OCI-LY1 (cell line): ENCODE results near the gene COX10.

Source experiments
- H2AFZ ChIP-seq: fragments of 200-600 bp; sonication (generic), shearing (Covaris generic); 2 replicates; pipeline ENCODE4 v1.6.0; 2014; ENCODE audit warnings: antibody characterized with exemption, mild to moderate bottlenecking, low read length
- H3F3A ChIP-seq: fragments of 200-600 bp; sonication (generic), shearing (Covaris generic); 2 replicates; pipeline ENCODE4 v1.6.0; 2014; ENCODE audit warnings: mild to moderate bottlenecking, antibody characterized with exemption, low read length, moderate library complexity; ENCODE audit not compliant: insufficient read depth
- H3K27ac ChIP-seq: fragments of 200-600 bp; sonication (generic); 2 replicates; pipeline ENCODE4 v1.5.1; 2014; ENCODE audit warnings: low read length, mixed run types, mild to moderate bottlenecking, low read depth; ENCODE audit not compliant: poor library complexity, severe bottlenecking
- H3K27me3 ChIP-seq: fragments of 200-600 bp; sonication (generic); 2 replicates; pipeline ENCODE4 v1.6.0; 2014; ENCODE audit warnings: antibody characterized with exemption, mild to moderate bottlenecking, low read length, moderate library complexity; ENCODE audit not compliant: insufficient read depth
- H3K36me3 ChIP-seq: fragments of 200-600 bp; sonication (generic); 2 replicates; pipeline ENCODE4 v1.6.1; 2014; ENCODE audit warnings: mild to moderate bottlenecking, antibody characterized with exemption, low read length, moderate library complexity, mixed read lengths; ENCODE audit not compliant: insufficient read depth
- H3K4me1 ChIP-seq: fragments of 200-600 bp; sonication (generic); 2 replicates; pipeline ENCODE4 v1.5.1; 2014; ENCODE audit warnings: mild to moderate bottlenecking, low read length, moderate library complexity; ENCODE audit not compliant: insufficient read depth, severe bottlenecking
- H3K4me2 ChIP-seq: fragments of 200-600 bp; sonication (generic), shearing (Covaris generic); 2 replicates; pipeline ENCODE4 v1.6.1; 2014; ENCODE audit warnings: low read length
- H3K4me3 ChIP-seq: fragments of 200-600 bp; sonication (generic); 2 replicates; pipeline ENCODE4 v1.5.1; 2014; ENCODE audit warnings: low read length, low read depth, mild to moderate bottlenecking, mixed read lengths; ENCODE audit not compliant: poor library complexity, severe bottlenecking
- H3K79me2 ChIP-seq: fragments of 200-600 bp; shearing (Covaris generic); 2 replicates; pipeline ENCODE4 v1.6.1; 2016; ENCODE audit warnings: mixed run types, low read length, mixed read lengths; ENCODE audit not compliant: insufficient read depth
- H3K9ac ChIP-seq: fragments of 200-600 bp; sonication (generic), shearing (Covaris generic); 2 replicates; pipeline ENCODE4 v1.6.1; 2014; ENCODE audit warnings: mild to moderate bottlenecking, low read length, mixed read lengths
- H3K9me2 ChIP-seq: fragments of 200-600 bp; sonication (generic), shearing (Covaris generic); 2 replicates; pipeline ENCODE4 v1.6.1; 2014; ENCODE audit warnings: low read depth, mild to moderate bottlenecking, low read length, mixed read lengths
- H3K9me3 ChIP-seq: fragments of 200-600 bp; shearing (Covaris generic); 2 replicates; pipeline ENCODE4 v1.6.1; 2014; ENCODE audit warnings: low read length, mixed read lengths
- H4K20me1 ChIP-seq: fragments of 200-600 bp; sonication (generic), shearing (Covaris generic); 2 replicates; pipeline ENCODE4 v1.6.0; 2016; ENCODE audit warnings: mild to moderate bottlenecking, low read length; ENCODE audit not compliant: insufficient read depth
- CTCF ChIP-seq: fragments of 200-600 bp; sonication (generic), shearing (Covaris generic); IDR thresholded peaks from 2 replicates; pipeline ENCODE4 v1.5.1; 2017; ENCODE audit warnings: mild to moderate bottlenecking, antibody characterized with exemption, low read length, moderate library complexity, mixed read lengths
- EZH2 ChIP-seq: fragments of 200-600 bp; sonication (generic), shearing (Covaris generic); IDR thresholded peaks from 2 replicates; pipeline ENCODE4 v1.8.0; 2017; ENCODE audit warnings: borderline replicate concordance, mixed run types, mild to moderate bottlenecking, antibody characterized with exemption, low read length, moderate library complexity, mixed read lengths

The COX10 gene

GRCh38 chr17:14205992-14206461, 136.7 kb downstream of the COX10 start:
- no peaks in the 10 kb centered on the region for H3K9me2 ChIP-seq
- H3K4me1 ChIP-seq = no peaks in the 10 kb centered on the region

GRCh38 chr17:14206891-14207290, 137.6 kb downstream of the COX10 start:
- H3K9me2 ChIP-seq = no peaks in the 10 kb centered on the region
- no peak for TF ChIP-seq EZH2
- no peak for TF ChIP-seq CTCF
- H3K9me3 ChIP-seq = no peaks in the 10 kb centered on the region
- no peaks in the 10 kb centered on the region for H3F3A ChIP-seq
- no peak overlapping the region for H3K9ac ChIP-seq
- no peaks in the 10 kb centered on the region for H3K79me2 ChIP-seq
- H3K4me1 ChIP-seq = no peaks in the 10 kb centered on the region
- no peak overlapping the region for H3K4me3 ChIP-seq
- no peak overlapping the region for H2AFZ ChIP-seq
- peaks cover 17% of the 10 kb centered on the region for H3K36me3 ChIP-seq
- no peak overlapping the region for H3K27ac ChIP-seq
- no peaks in the 10 kb centered on the region for H4K20me1 ChIP-seq
- no peaks in the 10 kb centered on the region for H3K27me3 ChIP-seq
- no peak overlapping the region for H3K4me2 ChIP-seq

More at GRCh38 chr17:14205992-14206461, 136.7 kb downstream of the COX10 start:
- TF ChIP-seq EZH2 (no peak), CTCF (no peak)
- H3K27me3 ChIP-seq = no peaks in the 10 kb centered on the region
- no peaks in the 10 kb centered on the region for H3K79me2 ChIP-seq
- no peak overlapping the region for H3K4me2 ChIP-seq
- H2AFZ ChIP-seq = no peak overlapping the region
- H3K36me3 ChIP-seq = peaks cover 17% of the 10 kb centered on the region
- no peaks in the 10 kb centered on the region for H3F3A ChIP-seq
- no peak overlapping the region for H3K9ac ChIP-seq
- no peak overlapping the region for H3K4me3 ChIP-seq
- no peak overlapping the region for H3K27ac ChIP-seq
- H3K9me3 ChIP-seq = no peaks in the 10 kb centered on the region
- no peaks in the 10 kb centered on the region for H4K20me1 ChIP-seq

GRCh38 chr17:14207791-14208190, 138.5 kb downstream of the COX10 start:
- Histone ChIP-seq H3F3A (no peaks in the 10 kb centered on the region), H3K4me3 (no peak overlapping the region), H3K9me2 (no peaks in the 10 kb centered on the region), H4K20me1 (no peaks in the 10 kb centered on the region), H3K9me3 (no peaks in the 10 kb centered on the region), H3K27ac (no peak overlapping the region), H3K79me2 (no peaks in the 10 kb centered on the region), H3K4me2 (no peak overlapping the region), H3K4me1 (no peaks in the 10 kb centered on the region), H3K36me3 (peaks cover 17% of the 10 kb centered on the region), H3K27me3 (no peaks in the 10 kb centered on the region), H2AFZ (no peak overlapping the region), H3K9ac (no peak overlapping the region)
- no peak for TF ChIP-seq EZH2
- no peak for TF ChIP-seq CTCF
